GM12878 (cell line): Measurements from ENCODE around the gene HVCN1. TPM values are rescaled to one million over a fixed set of nuclear protein-coding genes. Genes with fewer than 3 reads are reported as not detected.
A peak's percentile ranks its signal among the peaks of the same experiment; 100 is the strongest.

Experiments
- ATAC-seq: fragments of 200-7000 bp; cut with Tn5 transposase; 3 replicates; pipeline ENCODE4 v1.9.1; 2020; ENCODE audit warnings: mild to moderate bottlenecking, moderate library complexity
- BruUV-seq: library from RNA; stranded (reverse); fragments of 400-500 nt; replicated peaks from 2 replicates; lab custom pipeline; 2021; lab: Mats Ljungman, UMichigan
- CTCF ChIA-PET: fragments of 300-600 bp; sonication (Branson Sonifier 250); formaldehyde crosslinking; extraction: SDS; loops from one replicate; lab custom pipeline; 2021; ENCODE audit warnings: inconsistent platforms; lab: Yijun Ruan, JAX
- POLR2A ChIA-PET: fragments of 350-600 bp; formaldehyde crosslinking; extraction: SDS; loops from one replicate; lab custom pipeline; 2021; ENCODE audit warnings: inconsistent platforms; lab: Charles Lee
- RAD21 ChIA-PET: fragments of 300-600 bp; sonication (Branson Sonifier 250); formaldehyde crosslinking; loops from one replicate; lab custom pipeline; 2023; ENCODE audit warnings: antibody characterized with exemption; ENCODE audit not compliant: unreplicated experiment; lab: Charles Lee
- SMC1A ChIA-PET: fragments of 300-600 bp; sonication (Branson Sonifier 250); formaldehyde crosslinking; loops from one replicate; lab custom pipeline; 2023; ENCODE audit not compliant: unreplicated experiment, uncharacterized antibody; lab: Charles Lee
- DNase-seq: peaks from one replicate; pipeline ENCODE4 v3.0.0-alpha.2; 2011; ENCODE audit warnings: low read depth, low spot score
- FAIRE-seq: peaks from 3 replicates; lab custom pipeline; 2011; peaks lifted over from hg19 to GRCh38; lab: Jason Lieb, UNC
- H2AFZ ChIP-seq: 2 replicates; pipeline ENCODE4 v1.6.0; 2011; ENCODE audit warnings: low read depth, low read length, control low read depth; ENCODE audit not compliant: control insufficient read depth
- H3K27ac ChIP-seq: 2 replicates; pipeline ENCODE4 v1.5.1; 2011; ENCODE audit warnings: control low read depth; ENCODE audit not compliant: control insufficient read depth, insufficient read depth
- H3K27me3 ChIP-seq, 2 experiments: replicated peaks in 1 of 2; 2 replicates each; pipeline versions ENCODE4 v1.6.0 to v1.6.1; 2011; ENCODE audit warnings: low read length in 1 of 2; ENCODE audit not compliant: control insufficient read depth in 2 of 2, insufficient read depth in 2 of 2
- H3K36me3 ChIP-seq, 2 experiments: 2 replicates each; pipeline ENCODE4 v1.5.1; 2011; ENCODE audit warnings: low read length in 1 of 2; ENCODE audit not compliant: control insufficient read depth in 2 of 2, insufficient read depth in 2 of 2
- H3K4me1 ChIP-seq: 2 replicates; pipeline ENCODE4 v1.6.1; 2011; ENCODE audit warnings: mild to moderate bottlenecking, low read length, moderate library complexity, mixed read lengths; ENCODE audit not compliant: control insufficient read depth, insufficient read depth
- H3K4me2 ChIP-seq: 2 replicates; pipeline ENCODE4 v1.6.0; 2011; ENCODE audit warnings: control low read depth; ENCODE audit not compliant: control insufficient read depth, insufficient read depth
- H3K4me3 ChIP-seq: fragments of 200-600 bp; sonication (generic); 2 replicates; pipeline ENCODE4 v1.5.1; 2016
- H3K79me2 ChIP-seq: 2 replicates; pipeline ENCODE4 v1.6.0; 2011; ENCODE audit warnings: low read length; ENCODE audit not compliant: control insufficient read depth, insufficient read depth
- H3K9ac ChIP-seq: 2 replicates; pipeline ENCODE4 v1.8.0; 2011; ENCODE audit warnings: low read length, control low read depth, mixed read lengths; ENCODE audit not compliant: control insufficient read depth, insufficient read depth
- H3K9me3 ChIP-seq: replicated peaks from 3 replicates; pipeline ENCODE4 v1.5.1; 2011; ENCODE audit warnings: mild to moderate bottlenecking, low read length; ENCODE audit not compliant: control insufficient read depth, insufficient read depth
- H4K20me1 ChIP-seq: 2 replicates; pipeline ENCODE4 v1.6.0; 2011; ENCODE audit not compliant: control insufficient read depth, insufficient read depth
- ATF7 ChIP-seq: fragments of 450-650 bp; IDR thresholded peaks from 2 replicates; pipeline ENCODE4 v1.6.1; 2016; ENCODE audit warnings: low read depth, mild to moderate bottlenecking
- BACH1 ChIP-seq: fragments of 450-650 bp; IDR thresholded peaks from 2 replicates; pipeline ENCODE4 v1.6.1; 2017; ENCODE audit warnings: mild to moderate bottlenecking, borderline replicate concordance
- BCL11A ChIP-seq: IDR thresholded peaks from 2 replicates; pipeline ENCODE4 v1.6.1; 2011; ENCODE audit warnings: low read depth, low read length
- BRCA1 ChIP-seq: IDR thresholded peaks from 2 replicates; pipeline ENCODE4 v1.6.1; 2011; ENCODE audit warnings: low read depth, low read length, improper control_type of control experiment
- DPF2 ChIP-seq: fragments of 450-650 bp; IDR thresholded peaks from 2 replicates; pipeline ENCODE4 v1.6.1; 2017; ENCODE audit warnings: mild to moderate bottlenecking
- E4F1 ChIP-seq: fragments of 450-650 bp; IDR thresholded peaks from 2 replicates; pipeline ENCODE4 v1.6.1; 2018; ENCODE audit warnings: borderline replicate concordance, mild to moderate bottlenecking; ENCODE audit not compliant: partially characterized antibody
- GATAD2B ChIP-seq: fragments of 450-650 bp; conservative IDR thresholded peaks from 2 replicates; pipeline ENCODE4 v1.6.1; 2017; ENCODE audit warnings: low read depth, mild to moderate bottlenecking, moderate library complexity
- IKZF2 ChIP-seq, 2 experiments: fragments of 450-650 bp; IDR thresholded peaks; 2 replicates each; pipeline ENCODE4 v1.6.1; 2017; ENCODE audit warnings: mild to moderate bottlenecking in 2 of 2, moderate library complexity in 2 of 2
- KLF5 ChIP-seq: fragments of 450-650 bp; IDR thresholded peaks from 2 replicates; pipeline ENCODE4 v1.6.1; 2014; ENCODE audit warnings: mild to moderate bottlenecking; ENCODE audit not compliant: partially characterized antibody
- MYB ChIP-seq: fragments of 150-350 bp; IDR thresholded peaks from 2 replicates; pipeline ENCODE4 v1.6.1; 2014; ENCODE audit warnings: mild to moderate bottlenecking, low read depth, low read length, borderline replicate concordance
- NFYB ChIP-seq: IDR thresholded peaks from 2 replicates; pipeline ENCODE4 v1.6.1; 2011; ENCODE audit warnings: low read depth, mild to moderate bottlenecking, low read length, improper control_type of control experiment, moderate library complexity; ENCODE audit not compliant: insufficient read depth
- NR2C2 ChIP-seq: IDR thresholded peaks from 2 replicates; pipeline ENCODE4 v1.6.1; 2011; ENCODE audit warnings: borderline replicate concordance, low read depth; ENCODE audit not compliant: control insufficient read depth, insufficient read length
- PAX8 ChIP-seq: fragments of 450-650 bp; IDR thresholded peaks from 2 replicates; pipeline ENCODE4 v1.6.1; 2017; ENCODE audit warnings: mild to moderate bottlenecking, moderate library complexity
- POLR2AphosphoS5 ChIP-seq: IDR thresholded peaks from 2 replicates; pipeline ENCODE4 v1.6.1; 2011; ENCODE audit warnings: mild to moderate bottlenecking, low read length, inconsistent platforms
- POU2F2 ChIP-seq: IDR thresholded peaks from 3 replicates; pipeline ENCODE4 v1.6.1; 2011; ENCODE audit warnings: low read depth, mild to moderate bottlenecking, low read length, borderline replicate concordance
- RAD51 ChIP-seq: fragments of 450-650 bp; IDR thresholded peaks from 2 replicates; pipeline ENCODE4 v1.6.1; 2016; ENCODE audit warnings: moderate library complexity, mild to moderate bottlenecking, inconsistent platforms
- RB1 ChIP-seq: fragments of 450-650 bp; formaldehyde crosslinking; IDR thresholded peaks from 2 replicates; pipeline ENCODE4 v1.6.1; 2017; ENCODE audit warnings: mild to moderate bottlenecking, borderline replicate concordance
- RFX5 ChIP-seq: IDR thresholded peaks from 2 replicates; pipeline ENCODE4 v1.6.1; 2011; ENCODE audit warnings: low read depth, low read length, improper control_type of control experiment
- SP1 ChIP-seq: IDR thresholded peaks from one replicate; pipeline ENCODE4 v1.6.1; 2011; ENCODE audit warnings: low read depth, low read length
- TBL1XR1 ChIP-seq: IDR thresholded peaks from 2 replicates; pipeline ENCODE4 v1.6.1; 2012; ENCODE audit warnings: low read depth, low read length, improper control_type of control experiment
- TCF3 ChIP-seq: IDR thresholded peaks from 2 replicates; pipeline ENCODE4 v1.6.1; 2012; ENCODE audit warnings: low read depth, mild to moderate bottlenecking, low read length, borderline replicate concordance; ENCODE audit not compliant: insufficient read depth
- ZZZ3 ChIP-seq: IDR thresholded peaks from 2 replicates; pipeline ENCODE4 v1.6.1; 2011; ENCODE audit warnings: low read depth; ENCODE audit not compliant: control insufficient read depth, insufficient read length
- WGBS: methylation state at CpG from one replicate; pipeline ENCODE4 v1.1.6; 2016; ENCODE audit warnings: low lambda C conversion rate; ENCODE audit not compliant: insufficient replicate concordance, insufficient coverage; ENCODE audit errors: missing lambda C conversion rate; 5-methylcytosine and 5-hydroxymethylcytosine counted together
- in situ Hi-C: fragments of 300-500 bp; cut with MboI; formaldehyde crosslinking; loops from 9 replicates; pipeline ENCODE4 v1.14.3; 2018; ENCODE audit warnings: mixed read lengths
- intact Hi-C: fragments of 100-400 bp; cut with micrococcal nuclease; formaldehyde crosslinking; loops from one replicate; pipeline ENCODE4 v1.14.2; 2022; ENCODE audit not compliant: unreplicated experiment
- polyA plus RNA-seq, 11 experiments: library from polyadenylated mRNA; depleted of rRNA in 4 of 11; unstranded in 6 of 11; stranded (reverse) in 5 of 11; fragments of >200 nt; fragmentation: Nextera tagmentation in 4 of 11; fragmentation: Illumina TruSeq in 1 of 11; extraction: Ambion mirVana in 4 of 11; extraction: Trizol in 1 of 11; gene quantifications; 1 replicate in 1 of 11; 2 replicates in 10 of 11; pipeline versions ENCODE4 v1.2.1 to v1.2.3, GENCODE V29; 2011 to 2016; ENCODE audit warnings: inconsistent platforms in 2 of 11, missing spikeins in 2 of 11, low read depth in 1 of 11
- total RNA-seq, 4 experiments: library from RNA; depleted of rRNA in 3 of 4; stranded (reverse); fragments of >200 nt in 3 of 4; fragmentation: Illumina TruSeq in 1 of 4; extraction: Trizol in 1 of 4; gene quantifications; 2 replicates each; pipeline versions ENCODE4 v1.2.1 to v1.2.3, GENCODE V29; 2013 to 2021
- TF ChIP-seq, protein P1 (sequence below): fragments of 450-650 bp; IDR thresholded peaks from 2 replicates; pipeline ENCODE4 v1.6.1; 2017; ENCODE audit warnings: borderline replicate concordance

Gene HVCN1
- total and polyA plus RNA-seq, 10 of the 15 experiments (the other 5 are each of a cell fraction or from before 2014, with no cell fraction given): 27.8 to 181 (median 103) TPM

- RAD21 ChIA-PET: interaction anchor here (0.5 kb wide), 1 partner anchor 14 kb away, joined by 3 read pairs; no protein-coding TSS in a partner anchor
- in situ Hi-C loops: no loop called here
- WGBS: 1% methylated on average over 7 of the region's 7 CpGs
- H3K36me3 ChIP-seq: peaks cover 5 to 42% of the 10 kb centered on the region in 2 experiments; a peak in 3 of 4 replicates
- H3K4me3 ChIP-seq: no peak overlapping the region
- peaks cover 3% of the 10 kb centered on the region; the same call in 1 of the 2 replicates for H3K4me1 ChIP-seq
- DNase-seq (no peak), FAIRE-seq (no peak), ATAC-seq (peak; percentile 83)
- no TSS peak for BruUV-seq
- no peak overlapping the region for H2AFZ ChIP-seq
- H3K9ac ChIP-seq: no peak overlapping the region
- H4K20me1 ChIP-seq: no peaks in the 10 kb centered on the region
- H3K9me3 ChIP-seq: no peaks in the 10 kb centered on the region
- no peaks in the 10 kb centered on the region; the same call in 1 of the 2 replicates for H3K79me2 ChIP-seq
- CTCF ChIA-PET: interaction anchor here (0.9 to 1.3 kb wide), 2 partner anchors 9 to 13 kb away, joined by 3 to 4 read pairs; no protein-coding TSS in a partner anchor
- no peak overlapping the region for H3K27ac ChIP-seq
- H3K4me2 ChIP-seq: no peak overlapping the region
- POLR2A ChIA-PET: no interaction called here
- intact Hi-C loops: no loop called here
- no peaks in the 10 kb centered on the region for H3K27me3 ChIP-seq
- SMC1A ChIA-PET: interaction anchor here (1.1 to 2.2 kb wide), 2 partner anchors 10 to 13 kb away, joined by 3 to 8 read pairs; no protein-coding TSS in a partner anchor
- TF ChIP-seq BACH1 (no peak), POU2F2 (peak; percentile 22; the same call in 1 of the 3 replicates), ATF7 (peak; percentile 78), POLR2AphosphoS5 (peak; percentile 71; the same call in 1 of the 2 replicates), PAX8 (no peak), RFX5 (no peak), TBL1XR1 (no peak), GATAD2B (no peak), DPF2 (no peak), BRCA1 (no peak), TCF3 (no peak), NFYB (no peak), RB1 (no peak), RAD51 (no peak), IKZF2 (IDR thresholded peaks at IDR 0.05) (no peak), MYB (no peak), SP1 (no peak), BCL11A (no peak), E4F1 (no peak), NR2C2 (no peak), ZZZ3 (no peak), KLF5 (no peak)
- TF ChIP-seq, protein P1, sequence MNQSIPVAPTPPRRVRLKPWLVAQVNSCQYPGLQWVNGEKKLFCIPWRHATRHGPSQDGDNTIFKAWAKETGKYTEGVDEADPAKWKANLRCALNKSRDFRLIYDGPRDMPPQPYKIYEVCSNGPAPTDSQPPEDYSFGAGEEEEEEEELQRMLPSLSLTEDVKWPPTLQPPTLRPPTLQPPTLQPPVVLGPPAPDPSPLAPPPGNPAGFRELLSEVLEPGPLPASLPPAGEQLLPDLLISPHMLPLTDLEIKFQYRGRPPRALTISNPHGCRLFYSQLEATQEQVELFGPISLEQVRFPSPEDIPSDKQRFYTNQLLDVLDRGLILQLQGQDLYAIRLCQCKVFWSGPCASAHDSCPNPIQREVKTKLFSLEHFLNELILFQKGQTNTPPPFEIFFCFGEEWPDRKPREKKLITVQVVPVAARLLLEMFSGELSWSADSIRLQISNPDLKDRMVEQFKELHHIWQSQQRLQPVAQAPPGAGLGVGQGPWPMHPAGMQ: no peak
Measured at GRCh38 chr12:110718222-110718908, 29.4 kb upstream of the HVCN1 start.
